ENCODE measurements around the gene GRAP2. TPM values are rescaled to one million over a fixed set of nuclear protein-coding genes. Genes with fewer than 3 reads are reported as not detected.

GRAP2 gene
- total and polyA plus RNA-seq, 9 of the 15 experiments (the other 6 are each of a cell fraction or from before 2014, with no cell fraction given): 4.8 to 88.7 (median 60.4) TPM

GRCh38 chr22:39946503-39947219 lies 45.8 kb downstream of the GRAP2 start (continued):
- TF ChIP-seq ZBTB12 (CRISPR knock-in tag; IDR thresholded peaks at IDR 0.05): no peak
- no peak for TF ChIP-seq ATF6 (CRISPR knock-in tag; IDR thresholded peaks at IDR 0.05)
- TF ChIP-seq SAFB (IDR thresholded peaks at IDR 0.05; ENCODE audit: borderline replicate concordance, low read depth, low read length): no peak
- TF ChIP-seq EP300 (IDR thresholded peaks at IDR 0.05; ENCODE audit: low read length): peak; percentile 95
- no peak for TF ChIP-seq ZKSCAN1 (IDR thresholded peaks at IDR 0.05; ENCODE audit: low read depth, low read length)
- no peak for TF ChIP-seq IRF1 (CRISPR knock-in tag; IDR thresholded peaks at IDR 0.05; ENCODE audit: borderline replicate concordance)
- TF ChIP-seq USF1 (CRISPR knock-in tag; IDR thresholded peaks at IDR 0.05): no peak
- no peak for TF ChIP-seq BRCA1 (IDR thresholded peaks at IDR 0.05)
- TF ChIP-seq BRCA1 (CRISPR knock-in tag; IDR thresholded peaks at IDR 0.05): no peak
- TF ChIP-seq CREM (IDR thresholded peaks at IDR 0.05; ENCODE audit: low read depth): peak; percentile 40; the same call in 1 of the 2 replicates
- TF ChIP-seq ZBTB40 (IDR thresholded peaks at IDR 0.05): no peak
- no peak for TF ChIP-seq ZBTB40 (CRISPR knock-in tag; IDR thresholded peaks at IDR 0.05)
- no peak for TF ChIP-seq HNRNPK (IDR thresholded peaks at IDR 0.05; ENCODE audit: low read depth, low read length, poor library complexity, severe bottlenecking)
- peak; percentile 87; the same call in 1 of the 2 replicates for TF ChIP-seq HDAC2 (IDR thresholded peaks at IDR 0.05)

Data from K562 (cell line).